ENCODE data around the gene GIPR.
"Not testable (repeated sequence)": the region's sequence is repeated elsewhere in the genome, so short reads cannot be mapped to it uniquely, and the experiment has no call there.

Gene GIPR

GRCh38 chr19:45712699-45713067 lies 44.7 kb downstream of the GIPR start:
- no peak for TF ChIP-seq CTCF (IDR thresholded peaks at IDR 0.05; ENCODE audit: low read length, missing control alignments)
- H3K4me3 ChIP-seq (replicated peaks; ENCODE audit: low read depth, low read length): no peak overlapping the region
- no peak for DNase-seq (ENCODE audit: low read depth)

GRCh38 chr19:45713141-45713540 lies 45.1 kb downstream of the GIPR start:
- no peak for TF ChIP-seq CTCF (IDR thresholded peaks at IDR 0.05; ENCODE audit: low read length, missing control alignments)
- DNase-seq (ENCODE audit: low read depth): no peak

GRCh38 chr19:45715139-45715538 lies 47.1 kb downstream of the GIPR start:
- no peak for TF ChIP-seq CTCF (IDR thresholded peaks at IDR 0.05; ENCODE audit: low read length, missing control alignments)
- DNase-seq (ENCODE audit: low read depth): no peak
- no peak overlapping the region for H3K4me3 ChIP-seq (replicated peaks; ENCODE audit: low read depth, low read length)

More at GRCh38 chr19:45713141-45713540, 45.1 kb downstream of the GIPR start:
- no peak overlapping the region for H3K4me3 ChIP-seq (replicated peaks; ENCODE audit: low read depth, low read length)

- DNase-seq (ENCODE audit: low read depth): peak; percentile 41
- TF ChIP-seq CTCF (IDR thresholded peaks at IDR 0.05; ENCODE audit: low read length, missing control alignments): no peak
- H3K4me3 ChIP-seq (replicated peaks; ENCODE audit: low read depth, low read length): peak overlapping the region; percentile 96
Observed at GRCh38 chr19:45716359-45717130, 48.5 kb downstream of the GIPR start.

GRCh38 chr19:45717131-45717982 lies 49.3 kb downstream of the GIPR start:
- TF ChIP-seq CTCF (IDR thresholded peaks at IDR 0.05; ENCODE audit: low read length, missing control alignments): no peak
- peak overlapping the region; percentile 96 for H3K4me3 ChIP-seq (replicated peaks; ENCODE audit: low read depth, low read length)
- peak; percentile 100 for DNase-seq (ENCODE audit: low read depth)

GRCh38 chr19:45717983-45718650 lies 50.1 kb downstream of the GIPR start:
- H3K4me3 ChIP-seq (replicated peaks; ENCODE audit: low read depth, low read length): peak overlapping the region; percentile 96
- no peak for TF ChIP-seq CTCF (IDR thresholded peaks at IDR 0.05; ENCODE audit: low read length, missing control alignments)

GRCh38 chr19:45720065-45720464 lies 52.0 kb downstream of the GIPR start:
- not testable (repeated sequence) for H3K4me3 ChIP-seq (replicated peaks; ENCODE audit: low read depth, low read length); DNase-seq (ENCODE audit: low read depth)

More at GRCh38 chr19:45717983-45718650, 50.1 kb downstream of the GIPR start:
- no peak for DNase-seq (ENCODE audit: low read depth)

GRCh38 chr19:45728683-45729082 lies 60.7 kb downstream of the GIPR start:
- not testable (repeated sequence) for H3K4me3 ChIP-seq (replicated peaks; ENCODE audit: low read depth, low read length); DNase-seq (ENCODE audit: low read depth)
